RPMI7951 (cell line): ENCODE measurements around the gene WHRN. TPM values are rescaled to one million over a fixed set of nuclear protein-coding genes. Genes with fewer than 3 reads are reported as not detected.

ENCODE experiments used
- DNase-seq: peaks from one replicate; pipeline ENCODE4 v3.0.0-alpha.2; 2012; ENCODE audit warnings: low read depth
- total RNA-seq: library from RNA; depleted of rRNA; stranded (reverse); fragments of >200 nt; shearing (Covaris generic); gene quantifications from 2 replicates; pipeline ENCODE4 v1.2.3, GENCODE V29; 2014

The WHRN gene
- total RNA-seq, 1 experiment from 2014 or later = 1.7 TPM

- DNase-seq = no peak
These were observed 54.2 kb downstream of the WHRN start for GRCh38 chr9:114450833-114451706.

GRCh38 chr9:114450181-114450580 is 55.1 kb downstream of the WHRN start:
- no peak for DNase-seq

- DNase-seq = no peak
These were observed 56.0 kb downstream of the WHRN start for GRCh38 chr9:114449236-114449635.

GRCh38 chr9:114448706-114449105 is 56.6 kb downstream of the WHRN start:
- peak; percentile 89 for DNase-seq

GRCh38 chr9:114446672-114447450 is 58.4 kb downstream of the WHRN start:
- no peak for DNase-seq

GRCh38 chr9:114446036-114446435 is 59.2 kb downstream of the WHRN start:
- DNase-seq = peak; percentile 20

GRCh38 chr9:114445616-114446015 is 59.7 kb downstream of the WHRN start:
- DNase-seq = no peak

- no peak for DNase-seq
These were observed 63.3 kb downstream of the WHRN start for GRCh38 chr9:114442022-114442421.

GRCh38 chr9:114437401-114437893 is 67.8 kb downstream of the WHRN start:
- no peak for DNase-seq

GRCh38 chr9:114434878-114435311 is 70.4 kb downstream of the WHRN start:
- peak; percentile 15 for DNase-seq

- DNase-seq = no peak
These were observed 71.5 kb downstream of the WHRN start for GRCh38 chr9:114433720-114434255.

GRCh38 chr9:114433086-114433485 is 72.2 kb downstream of the WHRN start:
- DNase-seq = no peak

- DNase-seq = no peak
These were observed 72.8 kb downstream of the WHRN start for GRCh38 chr9:114432323-114433067.

GRCh38 chr9:114431770-114432169 is 73.5 kb downstream of the WHRN start:
- no peak for DNase-seq

GRCh38 chr9:114431003-114431402 is 74.3 kb downstream of the WHRN start:
- no peak for DNase-seq

- DNase-seq = no peak
These were observed 74.8 kb downstream of the WHRN start for GRCh38 chr9:114430457-114430856.

GRCh38 chr9:114429488-114429887 is 75.8 kb downstream of the WHRN start:
- no peak for DNase-seq

GRCh38 chr9:114428466-114428865 is 76.8 kb downstream of the WHRN start:
- no peak for DNase-seq

GRCh38 chr9:114427644-114428043 is 77.6 kb downstream of the WHRN start:
- no peak for DNase-seq

GRCh38 chr9:114426046-114426948 is 79.0 kb downstream of the WHRN start:
- DNase-seq = no peak

GRCh38 chr9:114425126-114425525 is 80.1 kb downstream of the WHRN start:
- DNase-seq = no peak
